Fibroblast of lung (primary cell): ENCODE data around the gene ERCC6L. TPM values are rescaled to one million over a fixed set of nuclear protein-coding genes. Genes with fewer than 3 reads are reported as not detected.
A peak's percentile ranks its signal among the peaks of the same experiment; 100 is the strongest.

Source experiments
- DNase-seq, 2 donors: peaks; one replicate each; pipeline versions ENCODE4 v3.0.0 to v3.0.0-alpha.2; 2010; ENCODE audit warnings: low read depth in 2 of 2
- H2AFZ ChIP-seq: 2 replicates; pipeline ENCODE4 v1.5.1; 2012; ENCODE audit warnings: low read length, control low read depth, inconsistent platforms
- H3K27ac ChIP-seq: 2 replicates; pipeline ENCODE4 v1.5.1; 2011; ENCODE audit warnings: low read length, control low read depth; ENCODE audit not compliant: insufficient read depth
- H3K27me3 ChIP-seq: 2 replicates; pipeline ENCODE4 v1.5.1; 2011; ENCODE audit warnings: mild to moderate bottlenecking, low read length; ENCODE audit not compliant: control insufficient read depth, insufficient read depth
- H3K36me3 ChIP-seq: 2 replicates; pipeline ENCODE4 v1.5.1; 2011; ENCODE audit warnings: low read length; ENCODE audit not compliant: control insufficient read depth, insufficient read depth
- H3K4me1 ChIP-seq: 2 replicates; pipeline ENCODE4 v1.5.1; 2011; ENCODE audit warnings: low read length; ENCODE audit not compliant: control insufficient read depth, insufficient read depth; ENCODE audit errors: extremely low read depth
- H3K4me2 ChIP-seq: 2 replicates; pipeline ENCODE4 v1.5.1; 2011; ENCODE audit warnings: low read length, control low read depth; ENCODE audit not compliant: insufficient read depth; ENCODE audit errors: extremely low read depth
- H3K4me3 ChIP-seq, 4 experiments: fragments of 200-600 bp in 1 of 4; sonication (generic) in 1 of 4; replicated peaks in 1 of 4; 2 replicates each; pipeline ENCODE4 v1.5.1; 2011 to 2016; ENCODE audit warnings: low read length in 4 of 4, low read depth in 3 of 4, mild to moderate bottlenecking in 3 of 4, control low read depth in 2 of 4, inconsistent platforms in 1 of 4, mixed read lengths in 1 of 4; ENCODE audit not compliant: insufficient read depth in 1 of 4; ENCODE audit errors: control extremely low read depth in 1 of 4
- H3K79me2 ChIP-seq: 2 replicates; pipeline ENCODE4 v1.5.1; 2012; ENCODE audit warnings: mild to moderate bottlenecking, low read length, inconsistent platforms; ENCODE audit not compliant: control insufficient read depth, insufficient read depth
- H3K9ac ChIP-seq: 2 replicates; pipeline ENCODE4 v1.5.1; 2011; ENCODE audit warnings: mild to moderate bottlenecking, low read length, control low read depth; ENCODE audit not compliant: insufficient read depth
- H3K9me3 ChIP-seq: 2 replicates; pipeline ENCODE4 v1.5.1; 2012; ENCODE audit warnings: low read depth, low read length; ENCODE audit not compliant: control insufficient read depth, insufficient read depth
- H4K20me1 ChIP-seq: 2 replicates; pipeline ENCODE4 v1.5.1; 2011; ENCODE audit warnings: low read length; ENCODE audit not compliant: control insufficient read depth, insufficient read depth; ENCODE audit errors: extremely low read depth
- CTCF ChIP-seq, 2 donors: IDR thresholded peaks in 1 of 2; conservative IDR thresholded peaks in 1 of 2; 1 replicate in 1 of 2; 2 replicates in 1 of 2; pipeline ENCODE4 v1.5.1; 2011 to 2012; ENCODE audit warnings: low read length in 2 of 2, control low read depth in 1 of 2, inconsistent platforms in 1 of 2, low read depth in 1 of 2, mild to moderate bottlenecking in 1 of 2
- EZH2 ChIP-seq: IDR thresholded peaks from 2 replicates; pipeline ENCODE4 v1.5.1; 2012; ENCODE audit warnings: low read length, control low read depth, mild to moderate bottlenecking; ENCODE audit errors: missing control alignments
- polyA minus RNA-seq: library from RNA; depleted of rRNA, polyadenylated mRNA; stranded (reverse); fragments of >200 nt; gene quantifications from 2 replicates; pipeline ENCODE4 v1.2.3, GENCODE V29; 2011; ENCODE audit warnings: low replicate concordance
- polyA plus RNA-seq, 2 donors: library from polyadenylated mRNA; depleted of rRNA in 1 of 2; stranded (reverse) in 1 of 2; unstranded in 1 of 2; fragments of >200 nt; gene quantifications; 2 replicates each; pipeline ENCODE4 v1.2.1, GENCODE V29; 2011 to 2012; ENCODE audit warnings: missing spikeins in 1 of 2
- total RNA-seq: library from RNA; depleted of rRNA; stranded (reverse); fragments of >200 nt; gene quantifications from 2 replicates; pipeline ENCODE4 v1.2.1, GENCODE V29; 2014

The ERCC6L gene
- 0.66 TPM in 1 of 2 replicates, not detected in the other for total RNA-seq
- polyA plus RNA-seq, result 1.7 and 6.6 TPM in 2 replicates
- 1.2 and 5.0 TPM in 2 replicates for polyA plus RNA-seq (2012)
- polyA minus RNA-seq, result 0.15 TPM in 1 of 2 replicates, not detected in the other

GRCh38 chrX:72238721-72239475, at the start of gene ERCC6L:
ERCC6L (minus strand) TSS chrX:72239027; CDS start chrX:72238911, 116 bp downstream.
- peak within 1 kb of the TSS; percentile 42 for H3K27ac ChIP-seq

GRCh38 chrX:72282302-72282701, 43.5 kb upstream of the ERCC6L start:
- Histone ChIP-seq H3K9me3 (no peaks in the 10 kb centered on the region), H3K9ac (no peak overlapping the region), H3K4me1 (no peaks in the 10 kb centered on the region), H3K4me2 (no peak overlapping the region), H3K4me3 (no peak overlapping the region), H3K79me2 (no peaks in the 10 kb centered on the region), H2AFZ (no peak overlapping the region), H3K27me3 (peaks cover 2% of the 10 kb centered on the region), H3K36me3 (no peaks in the 10 kb centered on the region), H4K20me1 (no peaks in the 10 kb centered on the region), H3K27ac (no peak overlapping the region)
- DNase-seq, result no peak
- TF ChIP-seq CTCF (conservative IDR thresholded peaks at IDR 0.05 in 1 of 2, IDR thresholded peaks at IDR 0.05 in 1 of 2; ENCODE audit: low read depth in 1 of 2, low read length in 2 of 2) (no peak), EZH2 (no peak)

More at GRCh38 chrX:72238721-72239475, at the start of gene ERCC6L:
- Histone ChIP-seq H3K79me2 (peaks cover 8% of the 10 kb centered on the region), H3K4me3 (peak within 1 kb of the TSS; percentile 44 to 66 (median 56)), H3K36me3 (no peaks in the 10 kb centered on the region), H3K4me2 (peak within 1 kb of the TSS; percentile 80), H2AFZ (peak within 1 kb of the TSS; percentile 82), H3K9me3 (no peaks in the 10 kb centered on the region), H4K20me1 (no peaks in the 10 kb centered on the region), H3K27me3 (no peaks in the 10 kb centered on the region), H3K4me1 (no peaks in the 10 kb centered on the region), H3K9ac (peak within 1 kb of the TSS; percentile 11)
- peak; percentile 82 to 83 for DNase-seq
- TF ChIP-seq CTCF (conservative IDR thresholded peaks at IDR 0.05 in 1 of 2, IDR thresholded peaks at IDR 0.05 in 1 of 2; ENCODE audit: low read depth in 1 of 2, low read length in 2 of 2), result no peak

GRCh38 chrX:72280321-72280845, 41.6 kb upstream of the ERCC6L start:
- H3K27ac ChIP-seq, result no peak overlapping the region
- no peak overlapping the region for H2AFZ ChIP-seq
- H3K4me2 ChIP-seq, result no peak overlapping the region
- no peaks in the 10 kb centered on the region for H3K9me3 ChIP-seq
- no peaks in the 10 kb centered on the region for H4K20me1 ChIP-seq
- H3K79me2 ChIP-seq, result peaks cover 16% of the 10 kb centered on the region
- no peak for DNase-seq
- no peak overlapping the region for H3K4me3 ChIP-seq
- no peak for TF ChIP-seq CTCF (conservative IDR thresholded peaks at IDR 0.05 in 1 of 2, IDR thresholded peaks at IDR 0.05 in 1 of 2; ENCODE audit: low read depth in 1 of 2, low read length in 2 of 2)
- no peak for TF ChIP-seq EZH2
- H3K36me3 ChIP-seq, result no peaks in the 10 kb centered on the region
- H3K9ac ChIP-seq, result no peak overlapping the region
- H3K27me3 ChIP-seq, result peaks cover 2% of the 10 kb centered on the region
- peaks cover 2% of the 10 kb centered on the region for H3K4me1 ChIP-seq
